ENCODE measurements around the gene MOGAT1.
"Not testable (repeated sequence)": the region's sequence is repeated elsewhere in the genome, so short reads cannot be mapped to it uniquely, and the experiment has no call there.

MOGAT1 gene

DNA sequence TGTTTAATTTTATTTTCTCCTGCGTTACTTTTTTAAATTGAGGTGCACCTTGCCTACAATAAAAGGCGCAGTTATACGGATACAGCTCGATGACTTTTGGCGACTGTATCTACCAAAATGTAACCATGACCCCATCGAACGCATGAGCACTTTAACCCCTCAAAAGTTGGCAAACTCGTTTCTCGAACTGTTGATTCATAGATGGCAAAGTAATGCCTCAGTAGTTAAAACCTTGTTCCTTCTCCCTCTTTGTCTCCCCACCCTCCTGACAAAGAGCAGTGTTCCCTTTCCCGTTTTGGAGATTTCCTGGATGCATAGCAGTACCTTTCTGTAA, 577 bp downstream of the MOGAT1 start:
- DNase-seq, result no peak

DNA sequence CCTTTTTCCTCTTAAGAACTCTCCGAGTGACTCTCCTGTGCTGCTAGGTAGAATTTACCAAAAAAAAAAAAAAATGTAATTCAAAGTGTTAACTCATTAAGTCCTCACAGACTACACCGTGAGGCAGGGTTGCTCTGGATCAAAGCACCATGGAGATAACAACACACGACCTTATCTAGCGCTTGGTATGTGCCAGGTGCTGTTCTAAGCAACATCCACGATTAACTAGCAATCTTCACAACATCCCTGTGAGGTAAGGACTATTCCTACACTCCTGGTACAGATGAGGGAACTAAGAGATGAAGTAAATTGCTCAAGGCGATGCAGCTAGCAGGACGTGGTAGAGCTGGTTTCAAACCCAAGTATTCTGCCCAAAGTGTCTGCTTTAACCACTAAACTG, 1.8 kb downstream of the MOGAT1 start:
- no peak for DNase-seq

DNA sequence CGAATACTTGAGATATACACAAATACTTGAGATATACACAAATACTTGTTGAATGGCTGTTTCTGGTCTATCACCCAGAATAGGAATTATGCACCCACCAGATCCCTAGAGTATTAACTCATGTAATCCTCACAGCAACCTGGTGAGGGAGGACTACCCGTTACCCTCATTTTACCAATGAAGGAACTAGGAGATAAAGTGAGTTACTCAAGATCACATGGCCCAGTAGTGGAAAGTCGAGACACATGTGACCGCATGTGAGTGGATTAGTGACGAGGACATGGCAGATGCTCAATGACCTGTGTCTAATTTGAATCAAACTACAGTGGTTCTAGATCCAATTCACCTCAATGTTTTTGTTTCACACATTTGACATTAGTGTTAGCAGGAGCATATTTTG, 2.4 kb downstream of the MOGAT1 start:
- DNase-seq, result no peak

DNA sequence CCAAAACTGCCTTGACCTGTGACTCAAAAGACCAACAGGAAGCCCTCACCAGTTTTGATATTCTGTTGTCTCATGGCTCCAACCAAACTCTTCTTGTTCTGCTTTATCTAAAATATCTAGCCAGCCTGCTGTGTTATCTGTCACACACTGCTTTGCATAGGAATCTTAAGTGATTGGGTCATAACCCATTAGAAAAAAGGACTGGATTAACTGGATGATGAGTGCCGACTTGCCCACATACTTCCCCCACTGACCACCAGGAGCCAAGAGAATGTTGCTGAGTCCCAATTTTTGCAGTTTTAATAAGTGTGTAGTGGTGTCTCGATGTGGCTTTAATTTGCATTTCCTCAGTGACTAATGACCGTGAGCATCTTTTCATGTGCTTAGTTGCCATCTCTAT, 6.5 kb downstream of the MOGAT1 start:
- DNase-seq, result no peak

DNA sequence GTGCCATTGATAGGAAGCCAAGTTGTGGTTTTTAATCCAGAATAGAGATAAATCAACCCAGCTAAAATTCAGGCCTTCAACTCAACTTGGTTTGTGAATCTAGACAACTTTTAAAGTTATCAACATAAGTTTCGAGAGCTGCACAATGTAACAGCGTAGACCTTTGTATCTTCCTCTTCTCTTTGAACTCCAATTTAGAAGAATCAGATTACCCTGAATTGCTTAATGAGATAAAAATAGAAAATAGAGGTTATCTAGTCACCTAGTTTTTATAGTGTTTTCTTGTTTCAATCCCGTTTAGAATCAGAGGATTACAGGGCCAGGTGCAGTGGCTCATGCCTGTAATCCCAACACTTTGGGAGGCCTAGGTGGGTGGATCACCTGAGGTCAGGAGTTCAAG, 12.3 kb downstream of the MOGAT1 start:
- no peak for DNase-seq

DNA sequence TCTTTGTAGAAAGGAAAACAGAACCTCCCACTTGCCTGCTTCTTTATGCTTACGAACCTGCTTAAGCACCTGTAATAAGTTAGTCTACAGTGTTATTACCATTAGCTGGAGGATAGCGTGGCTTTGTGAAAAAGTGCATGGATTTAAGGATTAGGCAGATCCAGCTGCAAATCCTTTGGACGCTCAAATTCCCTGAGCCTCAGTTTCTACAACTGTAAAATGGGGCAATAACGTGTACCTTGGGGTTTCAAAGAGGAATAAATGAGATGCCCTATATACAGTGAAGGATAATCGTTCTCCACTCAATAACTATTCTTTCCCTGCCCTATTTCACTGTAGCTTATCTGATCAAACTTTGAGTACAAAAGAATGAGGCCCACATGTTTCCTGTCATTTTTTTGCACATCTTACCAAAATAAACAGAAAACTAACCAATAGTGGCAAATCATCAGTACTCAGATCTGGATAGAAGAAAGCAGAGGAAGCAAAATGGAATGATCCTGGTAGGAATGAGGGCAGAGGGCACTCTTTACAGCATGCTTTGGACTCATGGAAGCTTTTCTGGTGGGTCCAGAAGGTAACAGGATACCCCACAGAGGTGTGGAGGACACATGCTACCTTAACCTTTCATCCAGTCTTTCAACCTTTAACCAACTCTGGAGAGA, 14.8 kb downstream of the MOGAT1 start:
- DNase-seq, result no peak

DNA sequence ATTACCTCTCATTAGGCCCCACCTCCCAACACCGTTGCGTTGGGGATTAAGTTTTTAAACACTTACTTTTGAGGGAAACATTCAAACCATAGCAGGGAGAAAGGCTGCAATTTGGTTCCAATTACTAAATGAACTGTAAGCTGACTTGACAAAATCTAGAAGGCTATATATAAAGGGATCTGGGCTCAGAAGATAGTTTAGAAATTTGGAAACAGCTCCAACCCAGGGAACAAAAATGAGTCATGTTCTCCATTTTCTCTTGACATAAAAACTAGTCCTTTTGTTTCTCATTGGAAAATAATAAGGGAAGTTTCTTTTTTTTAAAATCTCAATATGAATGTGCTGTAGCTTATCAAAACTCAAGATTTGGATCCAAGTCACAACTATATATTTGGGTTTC, 17.5 kb downstream of the MOGAT1 start:
- DNase-seq, result peak; percentile 56

DNA sequence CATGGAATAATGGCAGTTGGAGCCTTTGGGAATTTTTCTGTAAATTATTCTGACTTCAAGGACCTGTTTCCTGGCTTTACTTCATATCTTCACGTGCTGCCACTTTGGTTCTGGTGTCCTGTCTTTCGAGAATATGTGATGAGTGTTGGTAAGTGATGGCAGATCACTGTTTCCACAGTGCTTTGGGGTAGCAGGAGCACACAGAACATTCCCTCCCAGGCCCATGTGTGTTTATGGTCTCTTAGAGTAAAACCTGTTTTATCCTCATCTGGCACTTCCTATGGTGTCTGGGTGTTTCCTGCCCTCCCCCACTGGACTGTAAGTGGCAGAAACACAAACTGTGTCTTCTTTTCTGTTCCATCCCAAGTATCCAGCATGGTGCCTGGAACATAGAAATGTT, 17.9 kb downstream of the MOGAT1 start:
- DNase-seq, result no peak

DNA sequence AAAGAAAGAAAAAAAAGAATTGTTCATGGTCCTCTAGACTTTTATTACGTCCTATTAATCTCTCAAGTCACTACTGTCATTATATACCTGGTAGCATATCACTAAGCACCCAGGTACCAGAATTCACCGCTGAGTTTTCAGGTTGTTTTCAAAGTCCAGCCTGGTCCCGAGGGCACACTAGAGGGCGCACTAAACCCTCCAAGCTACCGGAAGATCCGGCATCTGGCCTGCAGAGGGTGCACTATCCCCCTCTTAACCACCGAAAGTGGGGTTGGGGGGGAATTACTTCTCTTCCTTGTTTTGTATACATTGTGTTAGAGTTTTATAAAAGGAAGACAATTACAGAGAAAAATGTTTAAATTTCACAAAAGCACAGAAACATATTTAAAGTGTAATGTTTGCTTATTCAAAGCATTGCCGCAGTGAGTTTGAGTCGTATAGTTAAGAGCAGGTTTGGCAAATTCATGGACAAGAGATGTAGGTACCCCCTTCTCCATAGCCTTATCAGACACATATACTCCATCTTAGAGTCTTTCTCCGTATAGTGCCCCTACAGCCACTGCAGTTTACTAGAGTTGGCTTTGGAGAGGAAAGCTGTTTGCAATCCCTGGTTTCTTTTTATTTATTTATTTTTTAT, 19.2 kb downstream of the MOGAT1 start:
- DNase-seq, result peak; percentile 92

DNA sequence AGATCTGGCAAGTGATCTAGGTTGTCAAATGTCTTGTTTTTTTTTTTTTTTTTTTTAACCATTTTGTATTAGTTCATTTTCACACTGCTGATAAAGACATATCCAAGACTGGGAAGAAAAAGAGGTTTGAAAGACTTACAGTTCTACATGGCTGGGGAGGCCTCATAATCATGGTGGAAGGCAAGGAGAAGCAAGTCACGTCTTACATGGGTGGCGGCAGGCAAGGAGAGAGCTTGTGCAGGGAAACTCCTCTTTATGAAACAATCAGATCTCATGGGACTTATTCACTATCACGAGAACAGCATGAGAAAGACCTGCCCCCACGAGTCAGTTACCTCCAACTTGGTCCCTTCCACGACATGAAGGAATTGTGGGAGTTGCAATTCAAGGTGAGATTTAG, 22.0 kb downstream of the MOGAT1 start:
- DNase-seq, result not testable (repeated sequence)

DNA sequence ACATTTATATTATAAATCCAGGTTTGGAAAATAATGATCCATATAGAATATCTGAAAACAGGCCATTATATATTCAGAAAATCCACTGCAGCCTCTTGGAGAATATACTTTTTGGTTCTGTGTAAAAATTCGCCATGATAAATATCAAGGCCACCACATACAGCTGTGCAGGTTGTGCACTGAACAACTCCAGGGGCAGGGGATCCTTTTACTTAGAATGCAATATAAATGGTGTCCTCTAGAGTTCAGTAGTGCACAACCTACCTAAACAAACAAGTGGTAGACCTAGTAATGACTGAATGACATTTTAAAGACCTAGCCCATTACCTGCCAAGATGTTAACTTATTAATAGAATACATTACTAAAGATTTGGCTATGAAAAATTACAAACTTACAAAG, 22.4 kb downstream of the MOGAT1 start:
- DNase-seq, result peak; percentile 42

DNA sequence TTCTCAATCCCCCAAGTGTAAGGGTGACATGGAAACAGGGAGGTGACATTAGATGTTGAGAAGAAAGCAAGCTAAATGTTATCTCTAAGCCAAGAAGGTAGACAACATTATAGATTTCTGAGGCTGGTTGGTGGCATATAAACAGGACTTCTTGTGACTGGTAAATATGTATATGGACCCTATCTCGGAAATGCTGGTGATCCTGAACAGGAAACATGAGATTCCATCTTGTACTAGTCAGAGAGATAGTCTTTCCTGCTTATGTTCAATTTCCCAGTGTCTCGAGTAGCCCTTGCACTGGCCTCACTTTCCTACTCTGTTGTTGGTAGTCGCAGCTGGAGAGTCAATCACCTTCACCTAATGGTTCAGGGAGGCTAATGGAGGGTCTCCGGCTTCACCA, 26.8 kb downstream of the MOGAT1 start:
- no peak for DNase-seq

DNA sequence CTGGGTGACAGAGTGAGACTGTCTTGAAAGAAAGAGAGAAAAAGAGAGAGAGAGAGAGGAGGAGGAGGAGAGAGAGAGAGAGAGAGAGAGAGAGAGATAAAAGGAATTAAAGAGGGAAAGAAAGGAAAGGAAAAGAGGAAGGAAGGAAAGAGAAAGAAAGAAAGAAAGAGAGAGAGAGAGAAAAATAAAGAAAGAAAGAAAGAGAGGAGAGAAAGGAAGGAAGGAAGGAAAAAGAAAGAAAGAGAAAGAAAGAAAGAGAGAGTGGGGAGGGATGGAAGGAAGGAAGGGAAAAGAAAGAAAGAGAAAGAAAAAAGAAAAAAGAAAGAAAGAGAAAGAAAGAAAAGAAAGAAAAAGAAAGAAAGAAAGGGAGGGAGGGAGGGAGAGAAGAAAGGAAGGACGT, 29.8 kb downstream of the MOGAT1 start:
- DNase-seq, result no peak

DNA sequence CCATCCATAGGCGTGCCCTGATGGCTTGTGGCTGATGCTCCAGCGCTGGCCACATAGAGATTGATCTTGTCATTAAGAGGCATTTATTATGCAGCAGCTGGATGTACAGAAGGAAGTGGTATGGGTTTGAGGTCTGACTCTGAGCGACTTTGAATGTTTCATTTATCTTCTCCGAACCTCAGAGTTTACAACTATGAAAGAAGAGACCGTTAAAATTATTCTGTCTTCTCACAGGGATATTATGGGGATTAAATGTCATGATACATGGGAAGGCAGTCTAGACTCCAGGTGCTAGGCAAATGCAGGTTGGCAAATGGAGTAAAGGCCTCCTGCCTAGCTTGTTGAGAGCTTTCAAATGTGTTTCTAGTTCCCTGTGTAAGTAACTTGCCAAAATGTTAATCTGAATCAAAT, 30.3 kb downstream of the MOGAT1 start:
- DNase-seq, result no peak

DNA sequence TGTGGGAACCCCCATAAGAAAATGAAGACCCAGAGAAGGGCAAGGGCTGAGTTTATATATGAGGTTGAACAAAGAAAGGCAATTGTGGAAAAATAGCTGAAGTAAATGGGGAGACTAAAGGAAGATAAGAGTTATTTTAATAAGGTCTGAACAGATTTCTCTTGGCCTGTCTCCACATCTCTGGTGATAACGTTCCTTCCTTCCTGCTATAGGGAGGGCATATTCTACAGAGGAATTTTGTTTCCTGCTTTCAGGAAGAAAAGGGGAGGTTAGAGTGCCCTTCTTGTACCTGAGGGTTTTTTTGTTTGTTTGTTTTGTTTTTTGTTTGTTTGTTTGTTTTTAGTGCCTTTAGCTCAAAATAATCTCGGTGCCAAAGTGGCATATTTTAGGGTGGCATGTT, 31.6 kb downstream of the MOGAT1 start:
- no peak for DNase-seq

DNA sequence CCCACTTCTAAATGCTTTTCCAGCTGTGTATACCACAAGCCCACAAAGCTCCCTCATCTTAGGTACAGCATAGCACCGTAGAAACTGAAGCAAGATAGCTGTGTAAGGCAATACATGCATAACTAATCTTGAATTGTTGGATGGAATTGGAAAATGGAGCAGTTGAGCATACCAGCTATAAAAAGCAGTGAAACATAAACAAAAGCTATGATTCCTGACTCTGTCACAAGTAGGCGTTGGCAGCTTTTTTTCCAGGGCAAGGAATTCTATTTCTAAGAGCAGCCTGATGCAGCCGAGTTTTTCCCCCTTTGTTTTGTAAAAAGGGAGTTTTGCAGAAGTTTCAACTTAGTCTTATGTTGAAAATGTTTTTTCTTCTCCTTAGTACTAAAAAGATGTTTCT, 32.4 kb downstream of the MOGAT1 start:
- no peak for DNase-seq

DNA sequence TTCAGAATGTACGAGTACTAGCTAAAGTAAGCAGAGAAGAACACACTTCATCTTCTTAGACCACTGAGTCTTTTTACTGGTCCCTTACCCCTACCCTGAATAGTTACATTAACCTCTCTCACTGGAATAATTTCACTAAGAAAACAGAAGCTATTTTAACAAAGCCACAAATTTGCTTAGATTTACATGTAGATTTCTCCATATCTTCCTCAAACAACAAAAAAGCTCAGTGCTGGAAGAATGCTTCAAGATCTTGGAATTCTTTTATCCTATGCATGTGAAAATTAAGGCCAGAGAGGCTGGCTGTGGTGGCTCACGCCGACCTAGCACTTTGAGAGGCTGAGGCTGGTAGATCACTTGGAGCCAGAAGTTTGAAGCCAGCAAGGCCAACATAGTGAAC, 35.2 kb downstream of the MOGAT1 start:
- no peak for DNase-seq

DNA sequence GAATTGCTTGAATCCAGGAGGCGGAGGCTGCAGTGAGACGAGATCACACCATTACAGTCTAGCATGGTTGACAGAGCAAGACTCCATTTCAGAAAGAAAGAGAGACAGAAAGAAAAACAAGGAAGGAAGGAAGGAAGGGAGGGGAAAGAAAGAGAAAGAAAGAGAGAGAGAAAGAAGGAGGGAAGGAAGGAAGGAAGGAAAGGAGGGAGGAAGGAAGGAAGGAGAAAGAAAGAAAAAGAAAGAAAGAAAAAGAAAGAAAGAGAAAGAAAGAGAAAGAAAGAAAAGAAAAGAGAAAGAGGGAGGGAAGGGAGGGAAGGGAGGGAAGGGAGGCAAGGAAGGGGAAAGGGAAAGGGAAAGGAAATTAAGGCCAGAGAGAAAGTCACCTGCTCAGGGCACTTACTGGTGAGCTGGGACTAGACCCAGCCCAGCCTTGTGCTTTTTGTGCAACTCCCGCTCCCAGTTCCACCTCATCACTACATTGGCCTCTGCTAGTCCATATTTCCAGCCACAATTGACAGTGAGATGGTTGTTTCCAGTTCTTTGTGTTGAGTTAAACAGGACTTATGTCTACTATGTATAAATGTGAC, 35.7 kb downstream of the MOGAT1 start:
- DNase-seq, result no peak

DNA sequence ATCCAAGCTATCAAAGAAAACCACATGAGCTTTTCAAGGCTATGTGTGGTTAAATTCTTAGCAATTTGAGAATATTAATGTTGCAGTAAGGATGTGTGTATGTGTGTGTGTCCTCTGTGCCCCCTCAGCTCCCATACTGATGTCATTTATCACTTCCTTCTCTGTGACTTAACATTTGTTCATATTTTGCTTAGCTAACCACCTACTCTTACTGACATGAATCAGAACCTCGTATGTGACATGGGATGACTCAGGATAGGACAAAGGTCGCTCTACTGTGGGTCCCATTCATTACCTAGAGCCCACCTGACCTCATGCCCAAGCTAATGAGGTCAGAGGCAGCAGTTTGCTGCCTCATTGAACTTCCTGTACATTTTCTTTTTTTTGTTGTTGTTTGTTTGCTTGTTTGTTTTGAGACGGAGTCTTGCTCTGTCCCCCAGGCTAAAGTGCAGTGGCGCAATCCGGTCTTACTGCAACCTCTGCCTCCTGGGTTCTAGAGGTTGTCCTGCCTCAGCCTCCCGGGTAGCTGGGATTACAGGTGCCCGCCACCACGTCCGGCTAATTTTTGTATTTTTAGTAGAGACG, 36.3 kb downstream of the MOGAT1 start:
- DNase-seq, result peak; percentile 85

DNA sequence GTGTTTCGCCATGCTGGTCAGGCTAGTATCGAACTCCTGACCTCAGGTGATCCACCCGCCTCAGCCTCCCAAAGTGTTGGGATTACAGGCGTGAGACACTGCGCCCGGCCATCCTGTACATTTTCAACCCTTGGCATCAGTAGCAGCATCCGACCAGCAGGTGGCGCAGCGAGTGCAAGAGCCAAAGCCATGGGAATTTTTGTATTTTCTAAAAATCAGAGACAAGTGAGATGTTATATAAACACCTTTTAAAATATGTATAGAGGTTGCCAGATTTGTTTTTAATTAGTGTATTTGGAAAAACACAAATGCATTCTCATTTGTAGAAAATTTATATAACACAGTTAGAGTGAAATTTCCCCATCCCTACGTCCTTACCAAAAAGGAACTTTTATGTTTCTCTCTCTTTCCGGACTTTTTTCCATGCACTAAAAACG, 36.8 kb downstream of the MOGAT1 start:
- DNase-seq, result peak; percentile 84

DNA sequence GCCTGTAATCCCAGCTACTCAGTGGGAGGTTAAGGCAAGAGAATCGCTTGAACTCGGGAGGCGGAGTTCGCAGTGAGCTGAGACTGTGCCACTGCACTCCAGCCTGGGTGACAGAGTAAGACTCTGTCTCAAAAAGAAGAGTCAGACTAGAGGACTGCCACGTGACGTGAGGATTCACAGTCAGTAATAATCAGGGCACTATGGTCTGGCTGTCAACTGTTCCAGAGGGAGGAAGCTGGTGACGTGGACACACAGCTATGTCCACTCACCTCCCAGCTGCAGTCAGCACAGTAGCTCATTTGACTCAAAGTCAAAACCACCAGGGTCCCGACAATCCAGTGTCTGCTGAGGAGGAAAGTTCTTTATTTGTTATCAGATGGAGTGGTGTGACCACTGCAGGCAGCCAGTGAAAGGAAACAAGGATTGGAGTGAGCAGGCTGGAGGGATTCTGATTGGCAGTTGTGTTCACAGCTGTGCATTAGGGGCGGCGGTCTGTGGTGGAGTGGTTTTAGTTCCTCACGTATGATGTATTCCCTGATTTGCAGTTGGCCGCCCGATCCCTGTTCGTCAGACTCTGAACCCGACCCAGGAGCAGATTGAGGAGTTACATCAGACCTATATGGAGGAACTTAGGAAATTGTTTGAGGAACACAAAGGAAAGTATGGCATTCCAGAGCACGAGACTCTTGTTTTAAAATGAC, 37.9 kb downstream of the MOGAT1 start:
- peak; percentile 94 for DNase-seq

DNA sequence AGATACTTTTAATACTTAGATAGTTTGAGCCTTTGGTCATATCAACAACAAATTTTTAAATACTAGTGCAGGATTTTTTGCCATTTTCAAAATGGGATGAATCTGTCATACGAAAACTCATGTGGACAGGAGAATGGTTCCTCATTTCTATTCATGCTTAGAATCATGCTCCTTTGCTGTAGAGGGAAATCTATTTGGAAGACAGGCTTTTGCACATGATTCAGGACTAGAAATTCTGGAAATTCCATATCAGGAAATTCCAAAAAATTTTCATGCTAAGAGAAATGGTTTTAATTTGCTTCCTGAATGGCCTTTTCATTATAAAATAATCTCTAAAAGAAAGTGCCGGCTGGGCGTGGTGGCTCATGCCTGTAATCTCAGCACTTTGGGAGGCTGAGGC, 39.3 kb downstream of the MOGAT1 start:
- peak; percentile 70 for DNase-seq

DNA sequence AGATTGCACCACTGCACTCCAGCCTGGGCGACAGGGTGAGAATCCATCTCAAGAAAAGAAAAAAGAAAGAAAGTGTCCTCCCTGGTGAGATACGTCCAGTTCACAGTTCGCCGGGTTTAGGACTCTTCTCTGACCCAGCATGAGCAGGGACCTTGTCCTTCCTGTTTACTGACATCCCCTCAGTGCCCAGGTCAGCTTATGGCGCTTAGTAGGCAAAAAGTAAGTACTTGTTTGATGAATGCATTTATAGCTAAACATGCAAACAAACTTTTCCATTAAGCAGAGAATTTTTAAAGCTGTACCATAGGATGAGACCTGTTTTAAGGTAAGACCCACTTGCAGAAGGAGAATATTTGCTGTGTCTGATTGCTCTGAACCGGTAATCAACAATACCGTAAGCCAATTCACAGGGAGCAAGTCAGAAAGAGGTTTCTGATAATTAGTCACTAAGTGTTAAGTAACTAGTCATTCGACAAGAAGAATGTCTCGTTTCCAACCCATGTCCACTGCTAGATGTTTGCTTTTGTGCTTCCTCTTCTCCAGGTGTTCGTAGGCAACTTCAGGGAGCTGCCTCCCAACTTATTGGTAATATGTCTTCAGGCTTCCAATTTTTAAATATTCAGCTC, 40.0 kb downstream of the MOGAT1 start:
- DNase-seq, result no peak

All from suppressor macrophage treated with lipopolysaccharide for 4 hours (primary cell).